Pancreas (tissue), 10 donors: ENCODE results near the gene MT1A. TPM values are rescaled to one million over a fixed set of nuclear protein-coding genes. Genes with fewer than 3 reads are reported as not detected.
A peak's percentile ranks its signal among the peaks of the same experiment; 100 is the strongest.

Source experiments
- ATAC-seq, 4 donors: fragments of 200-7000 bp; cut with Tn5 transposase; one replicate each; pipeline versions ENCODE4 v1.8.0 to v1.9.1; 2020; ENCODE audit warnings: mild to moderate bottlenecking in 4 of 4, moderate library complexity in 4 of 4
- DNase-seq, 6 donors: peaks; one replicate each; pipeline ENCODE4 v3.0.0-alpha.2; 2020
- FAIRE-seq: peaks from 2 replicates; lab custom pipeline; 2012; peaks lifted over from hg19 to GRCh38; lab: Jason Lieb, UNC
- H3K27ac ChIP-seq, 4 donors: fragments of 200-600 bp; sonication (generic); 1 replicate in 3 of 4; 2 replicates in 1 of 4; pipeline versions ENCODE4 v1.5.0 to v1.8.0; 2020
- H3K27me3 ChIP-seq, 4 donors: fragments of 200-600 bp; one replicate each; pipeline ENCODE4 v1.8.0; 2021
- H3K36me3 ChIP-seq, 3 donors: fragments of 200-600 bp; sonication (generic) in 1 of 3; one replicate each; pipeline versions ENCODE4 v1.5.0 to v1.8.0; 2020 to 2021
- H3K4me1 ChIP-seq, 3 donors: fragments of 200-600 bp; one replicate each; pipeline ENCODE4 v1.8.0; 2021
- H3K4me3 ChIP-seq, 4 donors: fragments of 200-600 bp; sonication (generic) in 2 of 4; one replicate each; pipeline versions ENCODE4 v1.5.0 to v1.8.0; 2020 to 2021
- H3K9me3 ChIP-seq, 4 donors: fragments of 200-600 bp; one replicate each; pipeline ENCODE4 v1.8.0; 2021
- CTCF ChIP-seq, 4 donors: fragments of 200-600 bp; sonication (generic) in 3 of 4; IDR thresholded peaks; one replicate each; pipeline versions ENCODE4 v1.5.0 to v1.8.0; 2021; ENCODE audit warnings: antibody characterized with exemption in 4 of 4
- WGBS, 2 donors: extraction: QIAGEN DNeasy Blood & Tissue Kit; methylation state at CpG; one replicate each; pipeline ENCODE4 v1.1.7; 2013; 5-methylcytosine and 5-hydroxymethylcytosine counted together
- intact Hi-C, 3 donors: fragments of 100-400 bp; cut with DNase I; formaldehyde crosslinking; loops; one replicate each; pipeline versions ENCODE4 v1.11.1 to v1.14.2; 2022
- polyA plus RNA-seq, 2 donors: library from polyadenylated mRNA; stranded (reverse); fragments of 200-250 nt; gene quantifications; one replicate each; pipeline ENCODE4 v1.2.3, GENCODE V29; 2013
- total RNA-seq, 6 donors: library from RNA; stranded (reverse); fragmentation: NEBNext Ultra II Directional in 4 of 6; extraction: Animal tissue kit (Norgen Biotek cat#: 25700) in 4 of 6; gene quantifications; one replicate each; pipeline versions ENCODE4 v1.2.1 to v1.2.4, GENCODE V29; 2021 to 2023
- donor health status: healthy with polysubstance abuse.
- donor health status: DM: no; HTN: no; CAD: no; lungs with moderate emphysema.
- donor health status: DM: no; HTN: no; CAD: no.
- donor health status: control.
- donor health status: control.
- donor health status: Bipolar disorder and iron deficiency.
- donor health status: DM: yes; HTN: yes; CAD: no.
- donor health status: DM: no; HTN: no; CAD: no.
- donor health status: DM: no; HTN: no; CAD: no.
- donor health status: DM: yes; HTN: yes; CAD: no.

MT1A gene
- total and polyA plus RNA-seq, 8 donors, result 1.6 to 66.7 (median 4.4) TPM

- ATAC-seq, result no peak
- intact Hi-C loops, result no loop called here
Measured at GRCh38 chr16:56607675-56608042, 30.8 kb upstream of the MT1A start.

GRCh38 chr16:56608043-56608875 lies 30.2 kb upstream of the MT1A start, which contains the start of gene MT2A:
Gene MT2A, plus strand, starts transcription at chr16:56608584. Its CDS starts 72 bp downstream, at chr16:56608656.
- DNase-seq (peak; percentile 94 to 97 (median 95)), FAIRE-seq (no peak), ATAC-seq (peak; percentile 86 to 92 (median 92))
- peaks cover 0 to 20% (median 0%) of the 10 kb centered on the region in 3 donors for H3K4me1 ChIP-seq
- no peak for TF ChIP-seq CTCF (IDR thresholded peaks at IDR 0.05)
- no peaks in the 10 kb centered on the region for H3K27me3 ChIP-seq
- 3 to 4% methylated on average over 53 to 62 of the region's 62 CpGs for WGBS, 2 donors
- no peaks in the 10 kb centered on the region for H3K36me3 ChIP-seq
- H3K9me3 ChIP-seq, result no peaks in the 10 kb centered on the region
- intact Hi-C loops, result no loop called here
- peak within 1 kb of the TSS; percentile 43 to 56 (median 50) for H3K4me3 ChIP-seq
- peak within 1 kb of the TSS; percentile 78 to 94 (median 90) for H3K27ac ChIP-seq

More at GRCh38 chr16:56607675-56608042, 30.8 kb upstream of the MT1A start:
- DNase-seq, result no peak
- Histone ChIP-seq H3K4me3 (peak overlapping the region in 2 of 4 donors; percentile 46 to 56), H3K27ac (peak overlapping the region; percentile 78 to 94 (median 90)), H3K27me3 (no peaks in the 10 kb centered on the region), H3K4me1 (peaks cover 0 to 20% (median 0%) of the 10 kb centered on the region in 3 donors), H3K36me3 (no peaks in the 10 kb centered on the region), H3K9me3 (no peaks in the 10 kb centered on the region)
- 81 to 85% methylated on average over 2 of the region's 2 CpGs for WGBS, 2 donors
- TF ChIP-seq CTCF (IDR thresholded peaks at IDR 0.05), result no peak
- no peak for FAIRE-seq

GRCh38 chr16:56608876-56609462 lies 29.5 kb upstream of the MT1A start:
- H3K27me3 ChIP-seq, result no peaks in the 10 kb centered on the region
- peak; percentile 0 to 21 (median 4) for ATAC-seq
- H3K4me1 ChIP-seq, result peaks cover 0 to 20% (median 0%) of the 10 kb centered on the region in 3 donors
- intact Hi-C loops, result no loop called here
- DNase-seq, result peak in 4 of 6 donors; percentile 22 to 61 (median 33)
- no peak for TF ChIP-seq CTCF (IDR thresholded peaks at IDR 0.05)
- peak overlapping the region; percentile 78 to 94 (median 90) for H3K27ac ChIP-seq
- no peaks in the 10 kb centered on the region for H3K9me3 ChIP-seq
- peak overlapping the region; percentile 43 to 56 (median 50) for H3K4me3 ChIP-seq
- WGBS, 2 donors, result 0 to 1% methylated on average over 21 of the region's 21 CpGs
- H3K36me3 ChIP-seq, result no peaks in the 10 kb centered on the region
- no peak for FAIRE-seq

GRCh38 chr16:56609463-56609921 lies 29.0 kb upstream of the MT1A start:
- 0 to 1% methylated on average over 6 of the region's 6 CpGs for WGBS, 2 donors
- no peaks in the 10 kb centered on the region for H3K27me3 ChIP-seq
- peak in 4 of 6 donors; percentile 46 to 87 (median 63) for DNase-seq
- H3K9me3 ChIP-seq, result no peaks in the 10 kb centered on the region
- H3K4me1 ChIP-seq, result peaks cover 0 to 20% (median 0%) of the 10 kb centered on the region in 3 donors
- H3K4me3 ChIP-seq, result peak overlapping the region; percentile 43 to 56 (median 50)
- TF ChIP-seq CTCF (IDR thresholded peaks at IDR 0.05), result no peak
- H3K36me3 ChIP-seq, result no peaks in the 10 kb centered on the region
- H3K27ac ChIP-seq, result peak overlapping the region; percentile 78 to 94 (median 90)
- FAIRE-seq, result no peak
- intact Hi-C loops, result no loop called here
- peak; percentile 12 to 58 (median 32) for ATAC-seq
